H9 (cell line): ENCODE data around the gene KCND2. TPM values are rescaled to one million over a fixed set of nuclear protein-coding genes. Genes with fewer than 3 reads are reported as not detected.
A peak's percentile ranks its signal among the peaks of the same experiment; 100 is the strongest.

Experiments
- DNase-seq: peaks from one replicate; pipeline ENCODE4 v3.0.0-alpha.2; 2017
- H2AFZ ChIP-seq: one replicate; pipeline ENCODE4 v1.6.1; 2013; ENCODE audit warnings: mild to moderate bottlenecking, low read length, control low read depth, moderate library complexity
- H2AK5ac ChIP-seq: 2 replicates; pipeline ENCODE4 v1.6.1; 2013; ENCODE audit warnings: low read length, control low read depth, mixed read lengths; ENCODE audit not compliant: insufficient read length
- H2BK120ac ChIP-seq: one replicate; pipeline ENCODE4 v1.6.1; 2013; ENCODE audit warnings: low read depth, mild to moderate bottlenecking, low read length, control low read depth, inconsistent platforms; ENCODE audit not compliant: poor library complexity, severe bottlenecking
- H2BK12ac ChIP-seq: 2 replicates; pipeline ENCODE4 v1.6.1; 2013; ENCODE audit warnings: low read length, control low read depth, mixed read lengths, low read depth; ENCODE audit not compliant: insufficient read length
- H2BK15ac ChIP-seq: 2 replicates; pipeline ENCODE4 v1.6.1; 2013; ENCODE audit warnings: low read depth, low read length, control low read depth
- H2BK20ac ChIP-seq: one replicate; pipeline ENCODE4 v1.6.1; 2013; ENCODE audit warnings: low read depth, mild to moderate bottlenecking, low read length, control low read depth, inconsistent platforms; ENCODE audit not compliant: poor library complexity, severe bottlenecking
- H2BK5ac ChIP-seq: 2 replicates; pipeline ENCODE4 v1.6.1; 2013; ENCODE audit warnings: low read length, control low read depth, mixed read lengths; ENCODE audit not compliant: insufficient read length
- H3K14ac ChIP-seq: 2 replicates; pipeline ENCODE4 v1.6.1; 2013; ENCODE audit warnings: low read length, control low read depth; ENCODE audit not compliant: insufficient read depth
- H3K18ac ChIP-seq: 2 replicates; pipeline ENCODE4 v1.6.1; 2013; ENCODE audit warnings: low read depth, mild to moderate bottlenecking, mixed read lengths, low read length, control low read depth; ENCODE audit not compliant: insufficient read length
- H3K23ac ChIP-seq: 2 replicates; pipeline ENCODE4 v1.6.1; 2013; ENCODE audit warnings: low read length, control low read depth, mixed read lengths, low read depth; ENCODE audit not compliant: insufficient read length
- H3K23me2 ChIP-seq: 2 replicates; pipeline ENCODE4 v1.6.1; 2013; ENCODE audit warnings: low read depth, mild to moderate bottlenecking, mixed read lengths, low read length, control low read depth; ENCODE audit not compliant: insufficient read length, poor library complexity, severe bottlenecking
- H3K27ac ChIP-seq: 2 replicates; pipeline ENCODE4 v1.5.1; 2013; ENCODE audit warnings: low read length, control low read depth, mixed read lengths, low read depth; ENCODE audit not compliant: insufficient read length
- H3K27me3 ChIP-seq: 2 replicates; pipeline ENCODE4 v1.6.1; 2013; ENCODE audit warnings: low read length, control low read depth, inconsistent platforms; ENCODE audit not compliant: insufficient read depth
- H3K4ac ChIP-seq: 2 replicates; pipeline ENCODE4 v1.6.1; 2013; ENCODE audit warnings: low read depth, mild to moderate bottlenecking, control low read depth, inconsistent platforms, low read length, moderate library complexity
- H3K4me1 ChIP-seq: 2 replicates; pipeline ENCODE4 v1.6.1; 2013; ENCODE audit warnings: low read length, control low read depth, inconsistent platforms; ENCODE audit not compliant: insufficient read depth
- H3K4me2 ChIP-seq: 2 replicates; pipeline ENCODE4 v1.6.1; 2013; ENCODE audit warnings: low read length, control low read depth, mixed read lengths; ENCODE audit not compliant: insufficient read length, insufficient read depth
- H3K56ac ChIP-seq: 2 replicates; pipeline ENCODE4 v1.6.1; 2013; ENCODE audit warnings: low read depth, mild to moderate bottlenecking, mixed read lengths, low read length, control low read depth; ENCODE audit not compliant: insufficient read length
- H3K79me1 ChIP-seq: 2 replicates; pipeline ENCODE4 v1.6.1; 2013; ENCODE audit warnings: low read depth, mild to moderate bottlenecking, moderate library complexity, low read length, control low read depth, inconsistent platforms; ENCODE audit not compliant: insufficient read depth, poor library complexity, severe bottlenecking
- H3K79me2 ChIP-seq: 2 replicates; pipeline ENCODE4 v1.6.1; 2013; ENCODE audit warnings: low read length, control low read depth, inconsistent platforms; ENCODE audit not compliant: insufficient read depth
- H3K9ac ChIP-seq: 2 replicates; pipeline ENCODE4 v1.6.1; 2013; ENCODE audit warnings: low read length, control low read depth, mixed read lengths; ENCODE audit not compliant: insufficient read length; ENCODE audit errors: extremely low read depth
- H3K9me3 ChIP-seq: one replicate; pipeline ENCODE4 v1.6.1; 2013; ENCODE audit warnings: low read depth, low read length, inconsistent platforms; ENCODE audit not compliant: control insufficient read depth
- H3T11ph ChIP-seq: one replicate; pipeline ENCODE4 v1.6.1; 2013; ENCODE audit warnings: mild to moderate bottlenecking, low read length, control low read depth, inconsistent platforms
- H4K20me1 ChIP-seq: one replicate; pipeline ENCODE4 v1.6.1; 2013; ENCODE audit not compliant: control insufficient read depth, insufficient read length, insufficient read depth
- H4K5ac ChIP-seq: 2 replicates; pipeline ENCODE4 v1.6.1; 2013; ENCODE audit warnings: low read depth, mild to moderate bottlenecking, mixed read lengths, low read length, control low read depth; ENCODE audit not compliant: insufficient read length
- H4K8ac ChIP-seq: replicated peaks from 2 replicates; pipeline ENCODE4 v1.6.1; 2013; ENCODE audit warnings: low read length, control low read depth, mixed read lengths, low read depth; ENCODE audit not compliant: insufficient read length
- H4K91ac ChIP-seq: 2 replicates; pipeline ENCODE4 v1.6.1; 2013; ENCODE audit warnings: low read depth, mild to moderate bottlenecking, moderate library complexity, mixed read lengths, low read length, control low read depth; ENCODE audit not compliant: insufficient read length
- H3K27ac Mint-ChIP-seq, 3 experiments: 2 replicates in 2 of 3; 3 replicates in 1 of 3; pipeline ENCODE4 v1.8.0; 2020 to 2021; ENCODE audit warnings: mixed read lengths in 3 of 3, mild to moderate bottlenecking in 1 of 3, moderate library complexity in 1 of 3
- H3K27me3 Mint-ChIP-seq: 2 replicates; pipeline ENCODE4 v1.8.0; 2021; ENCODE audit warnings: low read depth, mild to moderate bottlenecking, moderate library complexity, mixed read lengths
- H3K36me3 Mint-ChIP-seq, 3 experiments: 2 replicates in 2 of 3; 3 replicates in 1 of 3; pipeline ENCODE4 v1.8.0; 2020 to 2021; ENCODE audit warnings: low read depth in 3 of 3, mixed read lengths in 3 of 3; ENCODE audit not compliant: insufficient read depth in 1 of 3
- H3K4me1 Mint-ChIP-seq, 2 experiments: 2 replicates each; pipeline ENCODE4 v1.8.0; 2020; ENCODE audit warnings: mixed read lengths in 2 of 2
- H3K4me3 Mint-ChIP-seq, 2 experiments: 2 replicates in 1 of 2; 3 replicates in 1 of 2; pipeline ENCODE4 v1.8.0; 2020 to 2021; ENCODE audit warnings: mild to moderate bottlenecking in 2 of 2, mixed read lengths in 2 of 2, moderate library complexity in 1 of 2
- H3K9me3 Mint-ChIP-seq, 2 experiments: 2 replicates in 1 of 2; 3 replicates in 1 of 2; pipeline ENCODE4 v1.8.0; 2020; ENCODE audit warnings: mild to moderate bottlenecking in 2 of 2, mixed read lengths in 2 of 2, moderate library complexity in 1 of 2
- WGBS: extraction: QIAGEN DNeasy Blood & Tissue Kit; methylation state at CpG from one replicate; pipeline ENCODE4 v1.1.7; 2013; ENCODE audit warnings: missing lambda C conversion rate, low lambda C conversion rate, mixed read lengths; ENCODE audit not compliant: insufficient read length; ENCODE audit errors: extremely low coverage; 5-methylcytosine and 5-hydroxymethylcytosine counted together
- total RNA-seq: library from RNA; stranded (reverse); gene quantifications from 2 replicates; pipeline ENCODE4 v1.2.1, GENCODE V29; 2021
- TF ChIP-seq, protein P1 (sequence below): fragments of 200-600 bp; sonication (generic); conservative IDR thresholded peaks from 3 replicates; pipeline ENCODE4 v1.8.0; 2021; ENCODE audit warnings: antibody characterized with exemption, mild to moderate bottlenecking

KCND2 gene
- total RNA-seq, 1 experiment from 2014 or later: 6.4 TPM

DNA sequence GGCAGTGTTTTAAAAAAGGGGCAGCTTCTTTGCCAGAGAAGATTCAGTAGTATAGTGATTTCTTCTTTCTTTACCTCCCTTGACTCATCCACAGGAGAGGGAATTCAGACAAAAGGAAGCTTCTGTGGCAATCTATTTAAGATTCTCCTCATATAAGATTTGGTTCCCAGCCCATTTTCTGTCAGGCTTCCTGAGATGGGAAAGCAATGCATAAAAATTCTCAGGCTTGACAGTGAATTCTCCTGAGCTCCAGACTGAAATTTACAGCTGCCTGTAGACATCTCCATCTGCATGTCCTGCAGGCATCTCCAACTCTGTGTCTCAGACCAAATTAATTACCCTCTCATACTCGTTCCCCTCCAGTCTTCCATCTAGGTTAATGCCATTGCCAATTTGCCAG, 512.1 kb downstream of the KCND2 start:
- H3K36me3 Mint-ChIP-seq: peaks cover 0 to 2% (median 0%) of the 10 kb centered on the region in 3 experiments; a peak in 1 of 7 replicates
- H2BK5ac ChIP-seq: no peak overlapping the region
- no peaks in the 10 kb centered on the region for H4K20me1 ChIP-seq
- no peak for DNase-seq
- no CpG with 5 or more reads among the region's 1 CpG for WGBS
- H2BK20ac ChIP-seq: no peak overlapping the region
- H2AFZ ChIP-seq: no peak overlapping the region
- H3K27me3 Mint-ChIP-seq: no peaks in the 10 kb centered on the region
- H3T11ph ChIP-seq: no peak overlapping the region
- H3K4me3 Mint-ChIP-seq: no peak overlapping the region
- H3K4ac ChIP-seq: no peak overlapping the region
- H3K23me2 ChIP-seq: no peaks in the 10 kb centered on the region
- no peak overlapping the region for H2BK15ac ChIP-seq
- TF ChIP-seq, protein P1, sequence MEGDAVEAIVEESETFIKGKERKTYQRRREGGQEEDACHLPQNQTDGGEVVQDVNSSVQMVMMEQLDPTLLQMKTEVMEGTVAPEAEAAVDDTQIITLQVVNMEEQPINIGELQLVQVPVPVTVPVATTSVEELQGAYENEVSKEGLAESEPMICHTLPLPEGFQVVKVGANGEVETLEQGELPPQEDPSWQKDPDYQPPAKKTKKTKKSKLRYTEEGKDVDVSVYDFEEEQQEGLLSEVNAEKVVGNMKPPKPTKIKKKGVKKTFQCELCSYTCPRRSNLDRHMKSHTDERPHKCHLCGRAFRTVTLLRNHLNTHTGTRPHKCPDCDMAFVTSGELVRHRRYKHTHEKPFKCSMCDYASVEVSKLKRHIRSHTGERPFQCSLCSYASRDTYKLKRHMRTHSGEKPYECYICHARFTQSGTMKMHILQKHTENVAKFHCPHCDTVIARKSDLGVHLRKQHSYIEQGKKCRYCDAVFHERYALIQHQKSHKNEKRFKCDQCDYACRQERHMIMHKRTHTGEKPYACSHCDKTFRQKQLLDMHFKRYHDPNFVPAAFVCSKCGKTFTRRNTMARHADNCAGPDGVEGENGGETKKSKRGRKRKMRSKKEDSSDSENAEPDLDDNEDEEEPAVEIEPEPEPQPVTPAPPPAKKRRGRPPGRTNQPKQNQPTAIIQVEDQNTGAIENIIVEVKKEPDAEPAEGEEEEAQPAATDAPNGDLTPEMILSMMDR: no peak
- peaks cover 3% of the 10 kb centered on the region; the same call in 1 of the 2 replicates for H3K4me1 ChIP-seq
- H3K56ac ChIP-seq: no peak overlapping the region
- H3K14ac ChIP-seq: no peak overlapping the region
- no peaks in the 10 kb centered on the region for H3K79me1 ChIP-seq
- H3K27ac Mint-ChIP-seq: peak overlapping the region in 2 of 3 experiments; percentile 49 to 50; a peak in 4 of 7 replicates
- H3K23ac ChIP-seq: no peak overlapping the region
- H3K79me2 ChIP-seq: no peaks in the 10 kb centered on the region
- H2BK12ac ChIP-seq: no peak overlapping the region
- H3K27me3 ChIP-seq: no peaks in the 10 kb centered on the region
- no peaks in the 10 kb centered on the region for H3K9me3 Mint-ChIP-seq
- H3K9me3 ChIP-seq: no peaks in the 10 kb centered on the region
- H3K4me1 Mint-ChIP-seq: peaks cover 12 to 18% of the 10 kb centered on the region in 2 experiments
- H3K4me2 ChIP-seq: no peak overlapping the region
- H4K8ac ChIP-seq: no peak overlapping the region
- H2BK120ac ChIP-seq: no peak overlapping the region
- H3K18ac ChIP-seq: no peak overlapping the region
- H3K27ac ChIP-seq: no peak overlapping the region
- no peak overlapping the region for H2AK5ac ChIP-seq
- H4K91ac ChIP-seq: no peak overlapping the region
- H3K9ac ChIP-seq: no peak overlapping the region
- H4K5ac ChIP-seq: no peak overlapping the region
